NCI-H2029 treated with DMSO at 0.1 percent for 48 hours (cell line): ENCODE results near the gene KLF9.
"Not testable (repeated sequence)": the region's sequence is repeated elsewhere in the genome, so short reads cannot be mapped to it uniquely, and the experiment has no call there.

Experiments used
- DNase-seq: peaks from one replicate; lab custom pipeline; 2025; lab: John Stamatoyannopoulos, UW

The KLF9 gene

GRCh38 chr9:70405808-70406433 is 8.5 kb downstream of the KLF9 start:
- no peak for DNase-seq

- no peak for DNase-seq
These were observed 10.2 kb downstream of the KLF9 start for GRCh38 chr9:70404261-70404660.

GRCh38 chr9:70403618-70404025 is 10.8 kb downstream of the KLF9 start:
- no peak for DNase-seq

- no peak for DNase-seq
These were observed 11.3 kb downstream of the KLF9 start for GRCh38 chr9:70403166-70403565.

- DNase-seq: no peak
These were observed 12.2 kb downstream of the KLF9 start for GRCh38 chr9:70402213-70402612.

- DNase-seq: not testable (repeated sequence)
These were observed 13.2 kb downstream of the KLF9 start for GRCh38 chr9:70401241-70401640.

GRCh38 chr9:70400107-70400892 is 14.2 kb downstream of the KLF9 start:
- DNase-seq: no peak

GRCh38 chr9:70399141-70399540 is 15.3 kb downstream of the KLF9 start:
- DNase-seq: no peak

- DNase-seq: no peak
These were observed 16.3 kb downstream of the KLF9 start for GRCh38 chr9:70398145-70398556.

GRCh38 chr9:70395652-70396051 is 18.8 kb downstream of the KLF9 start:
- no peak for DNase-seq

GRCh38 chr9:70392850-70393249 is 21.6 kb downstream of the KLF9 start:
- no peak for DNase-seq

GRCh38 chr9:70392189-70392588 is 22.3 kb downstream of the KLF9 start:
- no peak for DNase-seq

- no peak for DNase-seq
These were observed 23.5 kb downstream of the KLF9 start for GRCh38 chr9:70390933-70391341.

GRCh38 chr9:70389621-70390266 is 24.7 kb downstream of the KLF9 start:
- DNase-seq: no peak

GRCh38 chr9:70389188-70389587 is 25.3 kb downstream of the KLF9 start:
- DNase-seq: no peak

GRCh38 chr9:70387663-70388062 is 26.8 kb downstream of the KLF9 start:
- DNase-seq: no peak

GRCh38 chr9:70385426-70385825 is 29.0 kb downstream of the KLF9 start:
- DNase-seq: no peak

- DNase-seq: peak; percentile 73
These were observed 31.5 kb downstream of the KLF9 start for GRCh38 chr9:70382709-70383605.

GRCh38 chr9:70382046-70382708 is 32.3 kb downstream of the KLF9 start:
- no peak for DNase-seq

GRCh38 chr9:70374962-70375618 is 39.4 kb downstream of the KLF9 start:
- DNase-seq: no peak
